Omental fat pad (tissue), 4 donors: Measurements from ENCODE around the gene TFPI. TPM values are rescaled to one million over a fixed set of nuclear protein-coding genes. Genes with fewer than 3 reads are reported as not detected.

Experiments used
- ATAC-seq: fragments of 150-250 bp; one replicate; pipeline ENCODE4 v1.9.1; 2016; ENCODE audit warnings: mild to moderate bottlenecking, moderate library complexity; ENCODE audit not compliant: low FRiP score
- DNase-seq: peaks from one replicate; pipeline ENCODE4 v3.0.0-alpha.2; 2019; ENCODE audit warnings: low spot score
- total RNA-seq, 4 donors: library from RNA; depleted of rRNA; stranded (reverse); fragments of >200 nt; gene quantifications; one replicate each; pipeline ENCODE4 v1.1.0, GENCODE V29; 2016
- TF ChIP-seq, protein P1 (sequence below), 3 donors: fragments of 450-650 bp; IDR thresholded peaks; one replicate each; pipeline ENCODE4 v1.5.1; 2016 to 2017; ENCODE audit warnings: antibody characterized with exemption in 3 of 3, mild to moderate bottlenecking in 3 of 3, moderate library complexity in 2 of 3

The TFPI gene
- total RNA-seq, 4 donors from 2014 or later = 73.6 to 223 (median 83.3) TPM

DNA sequence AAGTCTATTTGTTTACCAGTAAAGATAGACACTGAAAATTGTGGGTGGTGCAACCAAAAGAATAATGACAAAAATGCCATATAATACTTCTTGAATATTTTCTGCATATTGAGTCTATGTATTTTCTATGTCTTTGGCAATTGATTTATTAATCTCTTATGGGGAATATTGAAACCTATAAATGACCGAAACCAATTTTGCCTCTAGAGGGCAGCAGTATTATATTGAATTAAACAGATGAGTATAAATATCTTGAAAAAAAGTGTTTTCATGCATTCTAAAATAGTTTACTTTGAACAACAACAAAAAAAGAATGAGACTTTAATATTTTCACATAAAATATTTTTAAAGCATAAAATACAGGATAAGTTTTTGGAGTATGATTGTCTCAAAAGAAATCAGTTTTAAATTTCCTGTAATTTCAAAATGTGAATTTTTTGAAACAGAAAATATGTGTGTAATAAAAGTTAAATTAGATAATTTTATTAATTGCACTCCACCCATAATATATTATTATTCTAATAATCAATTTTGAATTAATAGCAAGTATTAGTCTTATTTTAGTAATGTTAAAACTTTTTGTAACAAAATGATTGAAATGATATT, 56.3 kb downstream of the TFPI start:
- DNase-seq (no peak), ATAC-seq (no peak)
- TF ChIP-seq, protein P1, sequence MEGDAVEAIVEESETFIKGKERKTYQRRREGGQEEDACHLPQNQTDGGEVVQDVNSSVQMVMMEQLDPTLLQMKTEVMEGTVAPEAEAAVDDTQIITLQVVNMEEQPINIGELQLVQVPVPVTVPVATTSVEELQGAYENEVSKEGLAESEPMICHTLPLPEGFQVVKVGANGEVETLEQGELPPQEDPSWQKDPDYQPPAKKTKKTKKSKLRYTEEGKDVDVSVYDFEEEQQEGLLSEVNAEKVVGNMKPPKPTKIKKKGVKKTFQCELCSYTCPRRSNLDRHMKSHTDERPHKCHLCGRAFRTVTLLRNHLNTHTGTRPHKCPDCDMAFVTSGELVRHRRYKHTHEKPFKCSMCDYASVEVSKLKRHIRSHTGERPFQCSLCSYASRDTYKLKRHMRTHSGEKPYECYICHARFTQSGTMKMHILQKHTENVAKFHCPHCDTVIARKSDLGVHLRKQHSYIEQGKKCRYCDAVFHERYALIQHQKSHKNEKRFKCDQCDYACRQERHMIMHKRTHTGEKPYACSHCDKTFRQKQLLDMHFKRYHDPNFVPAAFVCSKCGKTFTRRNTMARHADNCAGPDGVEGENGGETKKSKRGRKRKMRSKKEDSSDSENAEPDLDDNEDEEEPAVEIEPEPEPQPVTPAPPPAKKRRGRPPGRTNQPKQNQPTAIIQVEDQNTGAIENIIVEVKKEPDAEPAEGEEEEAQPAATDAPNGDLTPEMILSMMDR (IDR thresholded peaks at IDR 0.05) = no peak

DNA sequence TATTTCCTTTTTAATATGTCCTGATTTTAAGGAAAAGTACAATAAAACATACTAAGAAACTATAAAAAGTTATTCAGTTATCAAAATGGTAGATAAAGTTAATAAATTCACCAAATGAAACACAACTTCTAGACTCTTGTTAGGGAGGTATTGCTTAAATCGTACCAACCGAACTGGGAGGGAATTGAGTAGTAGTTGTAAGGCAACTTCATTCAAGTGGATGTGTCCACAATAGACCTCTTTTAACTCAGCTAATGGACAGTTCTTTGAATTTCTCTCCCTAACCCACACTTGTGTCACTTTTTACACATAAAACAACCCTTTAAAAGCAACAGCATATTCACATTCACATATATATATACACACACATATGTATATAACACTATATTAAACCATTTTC, 57.1 kb downstream of the TFPI start:
- DNase-seq (no peak), ATAC-seq (no peak)
- TF ChIP-seq, protein P1 (IDR thresholded peaks at IDR 0.05) = no peak

DNA sequence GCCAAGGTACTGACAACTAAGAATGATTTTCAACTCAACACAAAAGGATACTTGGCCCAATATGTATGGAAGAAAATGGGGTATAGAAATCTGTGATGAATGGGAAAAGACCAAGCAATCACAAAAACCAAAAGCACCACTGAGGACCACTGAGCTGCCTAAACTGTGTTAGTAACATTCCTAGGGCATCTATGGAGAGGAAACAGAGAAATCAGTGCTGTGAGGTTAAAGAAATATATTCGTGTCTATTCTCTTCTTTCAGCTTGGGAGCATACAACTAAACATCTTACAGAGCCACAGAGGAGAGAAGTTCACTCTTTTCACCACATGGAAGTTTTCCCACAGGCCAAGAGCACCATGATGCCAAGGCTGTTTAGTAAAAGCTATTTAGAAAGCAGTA, 58.9 kb downstream of the TFPI start:
- ATAC-seq = no peak

DNA sequence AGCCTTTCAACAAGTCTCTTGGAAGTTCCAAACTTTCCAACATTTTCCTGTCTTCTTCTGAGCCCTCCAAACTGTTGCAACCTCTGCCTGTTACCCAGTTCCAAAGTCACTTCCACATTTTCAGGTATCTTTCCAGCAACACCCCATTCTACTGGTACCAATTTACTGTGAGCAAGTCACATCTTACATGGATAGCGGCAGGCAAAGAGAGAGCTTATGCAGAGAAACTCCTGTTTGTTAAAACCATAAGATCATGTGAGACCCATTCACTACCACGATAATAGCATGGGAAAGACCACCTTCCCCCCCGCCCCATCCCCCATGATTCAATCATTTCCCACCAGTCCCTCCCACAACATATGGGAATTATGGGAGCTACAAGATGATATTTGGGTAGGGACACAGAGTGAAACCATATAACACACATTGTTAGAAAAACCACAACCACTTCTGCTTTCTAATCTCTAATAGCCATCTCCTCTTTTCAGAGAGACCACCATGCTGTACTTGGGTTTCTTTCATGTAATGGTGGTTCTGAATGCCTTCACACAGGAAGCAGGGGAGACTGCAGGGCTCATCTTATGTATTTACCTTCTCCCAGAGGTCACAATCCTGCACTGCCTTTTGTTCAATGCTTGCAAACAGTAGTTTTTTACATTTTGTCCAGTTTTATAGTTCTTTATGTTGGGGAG, 60.2 kb downstream of the TFPI start:
- TF ChIP-seq, protein P1 (IDR thresholded peaks at IDR 0.05) = no peak
- no peak for DNase-seq
- no peak for ATAC-seq

More for the DNA sequence above, 58.9 kb downstream of the TFPI start:
- TF ChIP-seq, protein P1 (IDR thresholded peaks at IDR 0.05) = no peak
- no peak for DNase-seq

DNA sequence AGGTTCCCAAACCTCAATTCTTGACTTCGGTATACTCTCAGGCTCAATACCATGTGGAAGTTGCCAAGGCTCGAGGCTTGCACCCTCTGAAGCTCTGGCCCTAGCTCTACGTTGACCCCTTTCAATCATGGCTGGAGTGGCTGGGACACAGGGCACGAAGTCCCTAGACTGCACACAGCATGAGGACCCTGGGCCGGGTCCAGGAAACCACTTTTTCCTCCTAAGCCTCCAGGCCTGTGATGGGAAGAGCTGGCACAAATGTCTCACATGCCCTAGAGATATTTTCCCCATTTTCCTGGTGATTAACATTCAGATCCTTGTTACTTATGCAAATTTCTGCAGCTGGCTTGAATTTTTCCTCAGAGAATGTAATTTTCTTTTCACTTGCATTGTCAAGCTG, 61.1 kb downstream of the TFPI start:
- TF ChIP-seq, protein P1 (IDR thresholded peaks at IDR 0.05) = no peak
- no peak for DNase-seq
- no peak for ATAC-seq

DNA sequence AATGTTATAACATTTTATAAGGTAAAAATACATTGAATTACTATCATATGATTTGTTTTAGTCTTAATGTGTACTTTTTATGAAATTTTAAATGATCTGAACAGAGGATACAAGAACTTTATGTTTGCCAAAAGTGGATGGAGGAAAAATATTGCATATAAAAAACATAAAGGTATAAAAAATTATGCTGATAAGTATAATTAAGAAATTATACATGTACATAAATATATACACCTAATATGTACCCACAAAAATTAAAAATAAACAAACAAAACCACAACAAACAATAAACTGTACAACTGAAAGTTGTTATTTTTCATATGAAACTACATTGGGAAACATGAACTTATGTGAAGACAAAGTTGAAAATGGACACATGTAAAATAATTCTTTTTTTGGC, 68.0 kb downstream of the TFPI start:
- ATAC-seq = no peak
- DNase-seq = no peak
- TF ChIP-seq, protein P1 (IDR thresholded peaks at IDR 0.05) = no peak

DNA sequence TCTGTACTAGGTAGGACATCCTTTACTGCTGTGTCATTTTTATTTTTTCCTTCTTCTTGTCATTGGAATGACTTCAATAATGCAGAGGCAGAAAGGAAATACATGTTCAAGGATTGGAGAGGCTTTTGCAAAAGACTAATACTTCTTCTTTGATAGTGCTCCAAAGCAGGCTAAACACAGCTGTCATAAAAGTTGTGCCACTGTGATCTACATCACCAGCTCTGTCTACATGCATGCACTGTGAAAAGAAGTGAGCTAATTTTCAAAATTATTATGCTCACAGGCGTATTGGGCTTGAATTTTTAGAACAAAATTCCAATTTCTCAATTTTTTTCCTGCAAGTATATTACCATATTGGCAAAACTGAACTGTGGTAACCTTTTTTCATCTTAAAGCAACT, 68.7 kb downstream of the TFPI start:
- ATAC-seq (no peak), DNase-seq (no peak)
- TF ChIP-seq, protein P1 (IDR thresholded peaks at IDR 0.05) = no peak
